Lower lobe of right lung (tissue), 2 donors: ENCODE results near the gene AURKA. TPM values are rescaled to one million over a fixed set of nuclear protein-coding genes. Genes with fewer than 3 reads are reported as not detected.

ENCODE experiments used
- ATAC-seq, 2 donors: fragments of 200-7000 bp; cut with Tn5 transposase; one replicate each; pipeline ENCODE4 v1.9.1; 2020 to 2022; ENCODE audit warnings: mild to moderate bottlenecking in 2 of 2, moderate library complexity in 2 of 2
- DNase-seq: peaks from one replicate; pipeline ENCODE4 v3.0.0-alpha.2; 2020
- H3K27ac ChIP-seq: fragments of 200-600 bp; one replicate; pipeline ENCODE4 v1.8.0; 2022
- H3K27me3 ChIP-seq: fragments of 200-600 bp; one replicate; pipeline ENCODE4 v1.8.0; 2022; ENCODE audit warnings: low read depth
- H3K36me3 ChIP-seq: fragments of 200-600 bp; one replicate; pipeline ENCODE4 v1.8.0; 2022; ENCODE audit warnings: mild to moderate bottlenecking
- H3K4me1 ChIP-seq: fragments of 200-600 bp; one replicate; pipeline ENCODE4 v1.8.0; 2022
- H3K4me3 ChIP-seq: fragments of 200-600 bp; one replicate; pipeline ENCODE4 v1.8.0; 2022; ENCODE audit warnings: mild to moderate bottlenecking
- H3K9me3 ChIP-seq: fragments of 200-600 bp; one replicate; pipeline ENCODE4 v1.8.0; 2022
- CTCF ChIP-seq: fragments of 200-600 bp; IDR thresholded peaks from one replicate; pipeline ENCODE4 v1.8.0; 2022; ENCODE audit warnings: antibody characterized with exemption, mild to moderate bottlenecking
- intact Hi-C: fragments of 100-400 bp; cut with DNase I; formaldehyde crosslinking; loops from one replicate; pipeline ENCODE4 v1.11.0; 2022
- total RNA-seq: library from RNA; stranded (reverse); fragmentation: NEBNext Ultra II Directional; extraction: Animal tissue kit (Norgen Biotek cat#: 25700); gene quantifications from one replicate; pipeline ENCODE4 v1.2.1, GENCODE V29; 2021
- donor health status: DM: no; HTN: yes; CAD: no; lungs with severe emphysema.

The AURKA gene
- total RNA-seq, 1 donor from 2014 or later: 2.5 TPM

GRCh38 chr20:56368351-56369134 lies 23.5 kb downstream of the AURKA start:
- Histone ChIP-seq H3K27ac (no peak overlapping the region), H3K9me3 (no peaks in the 10 kb centered on the region), H3K36me3 (peaks cover 54% of the 10 kb centered on the region), H3K4me1 (no peaks in the 10 kb centered on the region), H3K27me3 (no peaks in the 10 kb centered on the region), H3K4me3 (no peak overlapping the region)
- DNase-seq: no peak
- TF ChIP-seq CTCF: no peak
- intact Hi-C loops: no loop called here
- no peak for ATAC-seq

- TF ChIP-seq CTCF: no peak
- Histone ChIP-seq H3K27me3 (no peaks in the 10 kb centered on the region), H3K4me1 (peaks cover 14% of the 10 kb centered on the region), H3K36me3 (peaks cover 48% of the 10 kb centered on the region), H3K27ac (no peak overlapping the region), H3K9me3 (no peaks in the 10 kb centered on the region), H3K4me3 (no peak overlapping the region)
- intact Hi-C loops: no loop called here
- DNase-seq: no peak
- no peak for ATAC-seq
Observed at GRCh38 chr20:56363491-56363890, 28.5 kb downstream of the AURKA start.

DNA sequence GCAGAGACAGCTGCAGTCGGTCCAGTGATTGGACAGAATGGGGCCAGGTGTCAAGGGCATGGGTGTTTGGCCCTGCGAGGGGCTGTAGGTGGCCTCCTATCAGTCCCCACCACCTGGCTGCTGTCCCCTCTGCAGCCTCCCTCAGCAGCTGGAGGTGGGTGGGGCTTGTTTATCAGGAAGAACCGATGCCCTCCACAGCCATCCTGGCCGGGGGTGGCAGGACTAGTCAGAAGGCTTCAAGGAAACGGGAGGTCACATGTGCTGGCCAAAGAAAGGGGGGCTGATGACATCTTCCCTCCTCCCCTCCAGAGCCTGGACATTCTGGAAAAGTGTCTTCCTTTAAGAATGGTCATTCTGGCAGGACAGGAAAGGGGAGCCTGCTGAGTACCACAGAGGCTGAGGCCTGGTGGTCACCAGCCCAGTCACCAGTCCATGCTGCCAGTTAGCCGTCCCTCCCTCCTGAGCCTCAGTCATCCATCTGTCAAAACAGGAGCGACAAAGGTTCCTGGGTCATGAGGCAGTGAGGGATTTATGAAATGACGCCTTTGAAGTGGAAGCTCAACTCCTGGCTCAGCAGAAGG lies 29.1 kb downstream of the AURKA start:
- Histone ChIP-seq H3K4me1 (peaks cover 14% of the 10 kb centered on the region), H3K27me3 (no peaks in the 10 kb centered on the region), H3K4me3 (no peak overlapping the region), H3K27ac (no peak overlapping the region), H3K9me3 (no peaks in the 10 kb centered on the region), H3K36me3 (peaks cover 43% of the 10 kb centered on the region)
- ATAC-seq (no peak), DNase-seq (no peak)
- no peak for TF ChIP-seq CTCF
- intact Hi-C loops: no loop called here

DNA sequence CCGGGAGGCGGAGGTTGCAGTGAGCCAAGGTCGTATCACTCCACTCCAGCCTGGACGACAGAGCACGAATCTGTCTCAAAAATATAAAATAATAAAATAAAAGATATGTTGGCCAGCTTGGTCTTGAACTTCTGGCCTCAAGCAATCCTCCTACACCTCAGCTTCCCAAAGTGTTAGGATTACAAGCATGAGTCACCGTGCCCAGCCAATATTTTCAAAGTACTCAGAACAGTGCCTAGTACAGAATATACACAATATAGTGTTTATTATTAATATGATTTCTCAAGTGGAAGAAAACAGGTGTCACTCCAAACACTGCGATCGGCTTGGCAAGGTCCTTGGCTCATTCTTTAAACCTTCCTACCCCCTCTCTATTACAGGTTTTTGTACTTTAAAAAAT lies 30.1 kb downstream of the AURKA start:
- DNase-seq (no peak), ATAC-seq (no peak)
- TF ChIP-seq CTCF: no peak
- intact Hi-C loops: no loop called here
- no peaks in the 10 kb centered on the region for H3K9me3 ChIP-seq
- H3K4me3 ChIP-seq: no peak overlapping the region
- H3K36me3 ChIP-seq: peaks cover 33% of the 10 kb centered on the region
- peaks cover 14% of the 10 kb centered on the region for H3K4me1 ChIP-seq
- H3K27ac ChIP-seq: no peak overlapping the region
- no peaks in the 10 kb centered on the region for H3K27me3 ChIP-seq

- H3K9me3 ChIP-seq: no peaks in the 10 kb centered on the region
- intact Hi-C loops: no loop called here
- H3K27me3 ChIP-seq: no peaks in the 10 kb centered on the region
- H3K27ac ChIP-seq: no peak overlapping the region
- no peak for ATAC-seq
- no peak overlapping the region for H3K4me3 ChIP-seq
- H3K36me3 ChIP-seq: peaks cover 23% of the 10 kb centered on the region
- peaks cover 14% of the 10 kb centered on the region for H3K4me1 ChIP-seq
- TF ChIP-seq CTCF: no peak
- no peak for DNase-seq
Observed at GRCh38 chr20:56360908-56361205, 31.2 kb downstream of the AURKA start.
